ENCODE measurements around the gene HECTD2.

The HECTD2 gene

GRCh38 chr10:91517394-91517793, 107.2 kb downstream of the HECTD2 start:
- no peak overlapping the region for H3K4me2 ChIP-seq (ENCODE audit: low read length)
- H3K9me3 ChIP-seq (ENCODE audit: control insufficient read depth, low read length) = no peaks in the 10 kb centered on the region
- H3K27ac ChIP-seq = no peak overlapping the region
- H3K27me3 ChIP-seq (ENCODE audit: control insufficient read depth, insufficient read depth, low read length) = no peaks in the 10 kb centered on the region
- H3K79me2 ChIP-seq = no peaks in the 10 kb centered on the region
- no peak overlapping the region for H2AFZ ChIP-seq
- TF ChIP-seq, protein P1, sequence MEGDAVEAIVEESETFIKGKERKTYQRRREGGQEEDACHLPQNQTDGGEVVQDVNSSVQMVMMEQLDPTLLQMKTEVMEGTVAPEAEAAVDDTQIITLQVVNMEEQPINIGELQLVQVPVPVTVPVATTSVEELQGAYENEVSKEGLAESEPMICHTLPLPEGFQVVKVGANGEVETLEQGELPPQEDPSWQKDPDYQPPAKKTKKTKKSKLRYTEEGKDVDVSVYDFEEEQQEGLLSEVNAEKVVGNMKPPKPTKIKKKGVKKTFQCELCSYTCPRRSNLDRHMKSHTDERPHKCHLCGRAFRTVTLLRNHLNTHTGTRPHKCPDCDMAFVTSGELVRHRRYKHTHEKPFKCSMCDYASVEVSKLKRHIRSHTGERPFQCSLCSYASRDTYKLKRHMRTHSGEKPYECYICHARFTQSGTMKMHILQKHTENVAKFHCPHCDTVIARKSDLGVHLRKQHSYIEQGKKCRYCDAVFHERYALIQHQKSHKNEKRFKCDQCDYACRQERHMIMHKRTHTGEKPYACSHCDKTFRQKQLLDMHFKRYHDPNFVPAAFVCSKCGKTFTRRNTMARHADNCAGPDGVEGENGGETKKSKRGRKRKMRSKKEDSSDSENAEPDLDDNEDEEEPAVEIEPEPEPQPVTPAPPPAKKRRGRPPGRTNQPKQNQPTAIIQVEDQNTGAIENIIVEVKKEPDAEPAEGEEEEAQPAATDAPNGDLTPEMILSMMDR (IDR thresholded peaks at IDR 0.05) = no peak
- H3K9ac ChIP-seq = no peak overlapping the region
- H3K4me3 ChIP-seq (ENCODE audit: low read depth, low read length) = no peak overlapping the region
- no peaks in the 10 kb centered on the region for H3K36me3 ChIP-seq (ENCODE audit: control insufficient read depth, insufficient read depth, low read length)
- H3K4me1 ChIP-seq = no peaks in the 10 kb centered on the region

- Histone ChIP-seq H3K4me2 (ENCODE audit: low read length) (no peak overlapping the region), H3K79me2 (no peaks in the 10 kb centered on the region), H3K9ac (no peak overlapping the region), H3K36me3 (ENCODE audit: control insufficient read depth, insufficient read depth, low read length) (no peaks in the 10 kb centered on the region), H2AFZ (no peak overlapping the region), H3K4me1 (no peaks in the 10 kb centered on the region), H3K27ac (no peak overlapping the region), H3K27me3 (ENCODE audit: control insufficient read depth, insufficient read depth, low read length) (no peaks in the 10 kb centered on the region), H3K4me3 (ENCODE audit: low read depth, low read length) (no peak overlapping the region), H3K9me3 (ENCODE audit: control insufficient read depth, low read length) (no peaks in the 10 kb centered on the region)
- TF ChIP-seq, protein P1 (IDR thresholded peaks at IDR 0.05) = no peak
These were observed 109.9 kb downstream of the HECTD2 start for GRCh38 chr10:91519899-91520514.

DNA sequence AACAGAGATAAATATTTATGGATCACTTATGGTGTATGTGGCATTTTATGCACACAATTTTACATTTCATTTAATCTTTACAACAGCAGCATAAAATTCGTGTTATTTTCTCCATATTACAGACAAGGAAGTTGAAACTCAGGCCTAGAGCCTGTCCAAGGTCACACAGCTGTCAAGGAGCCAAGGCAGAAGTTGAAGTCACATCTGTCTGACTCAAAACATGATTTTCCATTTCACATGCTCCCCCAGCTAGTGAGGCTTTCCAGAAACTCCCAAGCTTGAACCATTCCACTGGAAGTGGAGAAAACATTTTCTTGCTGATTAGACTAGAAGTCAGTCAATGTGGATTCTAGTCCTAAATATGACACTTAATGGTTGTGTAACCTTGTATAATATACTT, 110.5 kb downstream of the HECTD2 start:
- TF ChIP-seq, protein P1 (IDR thresholded peaks at IDR 0.05) = no peak
- no peak overlapping the region for H2AFZ ChIP-seq
- H3K4me1 ChIP-seq = no peaks in the 10 kb centered on the region
- H3K4me3 ChIP-seq (ENCODE audit: low read depth, low read length) = no peak overlapping the region
- no peak overlapping the region for H3K27ac ChIP-seq
- H3K4me2 ChIP-seq (ENCODE audit: low read length) = no peak overlapping the region
- no peak overlapping the region for H3K9ac ChIP-seq
- no peaks in the 10 kb centered on the region for H3K36me3 ChIP-seq (ENCODE audit: control insufficient read depth, insufficient read depth, low read length)
- H3K79me2 ChIP-seq = no peaks in the 10 kb centered on the region
- no peaks in the 10 kb centered on the region for H3K27me3 ChIP-seq (ENCODE audit: control insufficient read depth, insufficient read depth, low read length)
- H3K9me3 ChIP-seq (ENCODE audit: control insufficient read depth, low read length) = no peaks in the 10 kb centered on the region

- Histone ChIP-seq H3K27ac (no peak overlapping the region), H2AFZ (no peak overlapping the region), H3K27me3 (ENCODE audit: control insufficient read depth, insufficient read depth, low read length) (no peaks in the 10 kb centered on the region), H3K79me2 (no peaks in the 10 kb centered on the region), H3K9ac (no peak overlapping the region), H3K36me3 (ENCODE audit: control insufficient read depth, insufficient read depth, low read length) (no peaks in the 10 kb centered on the region), H3K9me3 (ENCODE audit: control insufficient read depth, low read length) (no peaks in the 10 kb centered on the region), H3K4me2 (ENCODE audit: low read length) (no peak overlapping the region), H3K4me3 (ENCODE audit: low read depth, low read length) (no peak overlapping the region), H3K4me1 (no peaks in the 10 kb centered on the region)
- TF ChIP-seq, protein P1 (IDR thresholded peaks at IDR 0.05) = no peak
These were observed 111.3 kb downstream of the HECTD2 start for GRCh38 chr10:91521439-91521838.

Measured in parathyroid adenoma (tissue), 2 donors.